WTC11 (cell line): Measurements from ENCODE around the gene MAST4. TPM values are rescaled to one million over a fixed set of nuclear protein-coding genes. Genes with fewer than 3 reads are reported as not detected.

Source experiments
- ATAC-seq: fragments of 200-7000 bp; cut with Tn5 transposase; 2 replicates; pipeline ENCODE4 v1.10.0; 2021; ENCODE audit warnings: mild to moderate bottlenecking, moderate library complexity
- CTCF ChIA-PET: fragments of 300-600 bp; sonication (Branson Sonifier 250); formaldehyde crosslinking; loops from one replicate; lab custom pipeline; 2021; ENCODE audit warnings: antibody characterized with exemption; lab: Charles Lee
- POLR2A ChIA-PET: fragments of 350-600 bp; sonication (Branson Sonifier 250); formaldehyde crosslinking; loops from one replicate; lab custom pipeline; 2021; ENCODE audit warnings: antibody characterized with exemption; lab: Charles Lee
- DNase-seq: peaks from one replicate; pipeline ENCODE4 v3.0.0; 2021; ENCODE audit warnings: low spot score
- H3K27ac Mint-ChIP-seq: 2 replicates; pipeline ENCODE4 v1.8.0; 2021; ENCODE audit warnings: mixed read lengths
- H3K27me3 Mint-ChIP-seq: 2 replicates; pipeline ENCODE4 v1.8.0; 2021; ENCODE audit warnings: low read depth, mild to moderate bottlenecking, moderate library complexity, mixed read lengths
- H3K36me3 Mint-ChIP-seq: 2 replicates; pipeline ENCODE4 v1.8.0; 2021; ENCODE audit warnings: mixed read lengths
- H3K4me1 Mint-ChIP-seq: 2 replicates; pipeline ENCODE4 v1.8.0; 2022; ENCODE audit warnings: mixed read lengths
- H3K4me3 Mint-ChIP-seq: 2 replicates; pipeline ENCODE4 v1.8.0; 2021; ENCODE audit warnings: mild to moderate bottlenecking, moderate library complexity, mixed read lengths
- H3K9me3 Mint-ChIP-seq: 2 replicates; pipeline ENCODE4 v1.8.0; 2021; ENCODE audit warnings: mixed read lengths
- ATF1 ChIP-seq: sonication (generic); formaldehyde crosslinking; IDR thresholded peaks from 2 replicates; pipeline ENCODE4 v1.8.1; 2023; ENCODE audit warnings: mild to moderate bottlenecking, moderate library complexity, missing genetic modification reagents
- CDX4 ChIP-seq: fragments of 250-450 bp; sonication (Bioruptor Pico); IDR thresholded peaks from 2 replicates; pipeline ENCODE4 v1.9.0; 2021; ENCODE audit warnings: moderate library complexity, mild to moderate bottlenecking, inconsistent platforms, borderline replicate concordance
- CREM ChIP-seq: sonication (generic); formaldehyde crosslinking; IDR thresholded peaks from 2 replicates; pipeline ENCODE4 v1.8.1; 2022; ENCODE audit warnings: mild to moderate bottlenecking, missing genetic modification reagents, moderate library complexity
- CTCF ChIP-seq: fragments of 200-600 bp; IDR thresholded peaks from 2 replicates; pipeline ENCODE4 v1.8.0; 2022; ENCODE audit warnings: antibody characterized with exemption
- E2F5 ChIP-seq: sonication (generic); formaldehyde crosslinking; IDR thresholded peaks from 2 replicates; pipeline ENCODE4 v1.8.1; 2022; ENCODE audit warnings: mild to moderate bottlenecking, moderate library complexity, missing genetic modification reagents
- NFATC4 ChIP-seq: fragments of 250-450 bp; sonication (Bioruptor Pico); IDR thresholded peaks from 2 replicates; pipeline ENCODE4 v1.9.0; 2021; ENCODE audit warnings: mild to moderate bottlenecking
- NFE2L1 ChIP-seq: sonication (generic); formaldehyde crosslinking; IDR thresholded peaks from 2 replicates; pipeline ENCODE4 v1.8.1; 2023; ENCODE audit warnings: missing genetic modification reagents
- NR3C1 ChIP-seq: sonication (generic); formaldehyde crosslinking; conservative IDR thresholded peaks from 2 replicates; pipeline ENCODE4 v1.8.1; 2023; ENCODE audit warnings: low read depth, mild to moderate bottlenecking, missing genetic modification reagents
- PRDM15 ChIP-seq: sonication (generic); formaldehyde crosslinking; IDR thresholded peaks from 2 replicates; pipeline ENCODE4 v1.8.0; 2022; ENCODE audit warnings: missing genetic modification reagents
- PREB ChIP-seq: sonication (generic); formaldehyde crosslinking; IDR thresholded peaks from 2 replicates; pipeline ENCODE4 v1.8.1; 2022; ENCODE audit warnings: mild to moderate bottlenecking, missing genetic modification reagents, moderate library complexity, borderline replicate concordance
- RORB ChIP-seq: fragments of 250-450 bp; sonication (Bioruptor Pico); IDR thresholded peaks from 2 replicates; pipeline ENCODE4 v1.9.0; 2021; ENCODE audit warnings: mild to moderate bottlenecking
- SMAD4 ChIP-seq: sonication (generic); formaldehyde crosslinking; IDR thresholded peaks from 2 replicates; pipeline ENCODE4 v1.8.0; 2022; ENCODE audit warnings: mild to moderate bottlenecking, missing genetic modification reagents
- SP1 ChIP-seq: sonication (generic); formaldehyde crosslinking; conservative IDR thresholded peaks from 2 replicates; pipeline ENCODE4 v1.8.1; 2022; ENCODE audit warnings: missing genetic modification reagents
- TEAD4 ChIP-seq: sonication (generic); formaldehyde crosslinking; IDR thresholded peaks from 2 replicates; pipeline ENCODE4 v1.8.0; 2022; ENCODE audit warnings: mild to moderate bottlenecking, missing genetic modification reagents
- USF1 ChIP-seq: sonication (generic); formaldehyde crosslinking; IDR thresholded peaks from 2 replicates; pipeline ENCODE4 v1.8.0; 2022; ENCODE audit warnings: mild to moderate bottlenecking, missing genetic modification reagents
- ZBTB21 ChIP-seq: sonication (generic); formaldehyde crosslinking; IDR thresholded peaks from 2 replicates; pipeline ENCODE4 v1.8.1; 2023; ENCODE audit warnings: mild to moderate bottlenecking, missing genetic modification reagents, borderline replicate concordance
- ZMAT4 ChIP-seq: fragments of 250-450 bp; sonication (Bioruptor Pico); IDR thresholded peaks from 2 replicates; pipeline ENCODE4 v1.9.0; 2021; ENCODE audit warnings: mild to moderate bottlenecking
- ZNF512 ChIP-seq: sonication (generic); formaldehyde crosslinking; IDR thresholded peaks from 2 replicates; pipeline ENCODE4 v1.8.1; 2022; ENCODE audit warnings: missing genetic modification reagents, borderline replicate concordance
- total RNA-seq: library from RNA; stranded (reverse); gene quantifications from 3 replicates; pipeline ENCODE4 v1.2.3, GENCODE V29; 2021

MAST4 gene
- total RNA-seq, 1 experiment from 2014 or later: 8.0 TPM

- TF ChIP-seq ZNF512 (CRISPR knock-in tag) (no peak), CTCF (no peak), SMAD4 (no peak), ATF1 (CRISPR knock-in tag) (no peak), NR3C1 (CRISPR knock-in tag) (no peak), NFATC4 (CRISPR knock-in tag) (no peak)
- TF ChIP-seq, all 79 proteins: peak for 0
Measured at GRCh38 chr5:67035098-67035740, 439.0 kb downstream of the MAST4 start (continued).

- Mint-ChIP-seq H3K36me3 (no peaks in the 10 kb centered on the region), H3K27ac (no peak overlapping the region), H3K4me3 (no peak overlapping the region), H3K4me1 (peaks cover 47% of the 10 kb centered on the region), H3K27me3 (no peaks in the 10 kb centered on the region; the same call in 1 of the 2 replicates), H3K9me3 (no peaks in the 10 kb centered on the region)
- no peak for ATAC-seq
- ChIA-PET CTCF (no interaction called here), POLR2A (no interaction called here)
- TF ChIP-seq USF1 (CRISPR knock-in tag) (no peak), CDX4 (CRISPR knock-in tag) (no peak)
- DNase-seq: no peak
Measured at GRCh38 chr5:67037171-67037570, 441.0 kb downstream of the MAST4 start.

GRCh38 chr5:67038817-67039603 is 442.8 kb downstream of the MAST4 start:
- POLR2A ChIA-PET: no interaction called here
- TF ChIP-seq E2F5 (no peak), PRDM15 (CRISPR knock-in tag) (no peak), NFE2L1 (no peak), PREB (no peak), SP1 (CRISPR knock-in tag) (no peak), CREM (CRISPR knock-in tag) (no peak), ZBTB21 (CRISPR knock-in tag) (no peak), RORB (CRISPR knock-in tag) (no peak), TEAD4 (CRISPR knock-in tag) (no peak), ZMAT4 (CRISPR knock-in tag) (no peak)

More at GRCh38 chr5:67038817-67039603, 442.8 kb downstream of the MAST4 start:
- CTCF ChIA-PET: no interaction called here
- Mint-ChIP-seq H3K4me3 (no peak overlapping the region), H3K4me1 (peaks cover 52% of the 10 kb centered on the region), H3K9me3 (no peaks in the 10 kb centered on the region), H3K27ac (no peak overlapping the region), H3K36me3 (no peaks in the 10 kb centered on the region), H3K27me3 (no peaks in the 10 kb centered on the region; the same call in 1 of the 2 replicates)
- ATAC-seq (no peak), DNase-seq (no peak)
